Endodermal cell (in vitro differentiated cells): ENCODE results near the gene GPAT2. TPM values are rescaled to one million over a fixed set of nuclear protein-coding genes. Genes with fewer than 3 reads are reported as not detected.
"Not testable (repeated sequence)": the region's sequence is repeated elsewhere in the genome, so short reads cannot be mapped to it uniquely, and the experiment has no call there.

Experiments used
- DNase-seq: peaks from one replicate; pipeline ENCODE4 v3.0.0-alpha.2; 2017
- H3K27ac ChIP-seq: 2 replicates; pipeline ENCODE4 v1.5.1; 2013; ENCODE audit warnings: mild to moderate bottlenecking, low read depth, low read length, moderate library complexity
- H3K27me3 ChIP-seq: 2 replicates; pipeline ENCODE4 v1.6.1; 2013; ENCODE audit warnings: mild to moderate bottlenecking, low read length, moderate library complexity; ENCODE audit not compliant: insufficient read depth, control insufficient read depth, poor library complexity, severe bottlenecking
- H3K36me3 ChIP-seq: 2 replicates; pipeline ENCODE4 v1.7.0; 2013; ENCODE audit warnings: mild to moderate bottlenecking, low read length, moderate library complexity; ENCODE audit not compliant: control insufficient read depth, insufficient read depth
- H3K4me1 ChIP-seq: one replicate; pipeline ENCODE4 v1.7.0; 2013; ENCODE audit warnings: low read length; ENCODE audit not compliant: control insufficient read depth, insufficient read depth
- H3K4me3 ChIP-seq: 2 replicates; pipeline ENCODE4 v1.5.1; 2013; ENCODE audit warnings: mild to moderate bottlenecking, low read length, moderate library complexity
- H3K9ac ChIP-seq: 2 replicates; pipeline ENCODE4 v1.6.1; 2013; ENCODE audit warnings: mild to moderate bottlenecking, low read length, moderate library complexity; ENCODE audit not compliant: poor library complexity, severe bottlenecking; ENCODE audit errors: extremely low read depth
- H3K9me3 ChIP-seq: 2 replicates; pipeline ENCODE4 v1.6.1; 2013; ENCODE audit warnings: mild to moderate bottlenecking, low read length, moderate library complexity; ENCODE audit not compliant: control insufficient read depth
- H3K27ac Mint-ChIP-seq: 2 replicates; pipeline ENCODE4 v1.8.0; 2020; ENCODE audit warnings: mixed read lengths
- H3K27me3 Mint-ChIP-seq: 2 replicates; pipeline ENCODE4 v1.8.0; 2021; ENCODE audit warnings: mild to moderate bottlenecking, mixed read lengths; ENCODE audit not compliant: insufficient read depth
- H3K36me3 Mint-ChIP-seq: 2 replicates; pipeline ENCODE4 v1.8.0; 2020; ENCODE audit warnings: low read depth, mixed read lengths
- H3K4me1 Mint-ChIP-seq: 2 replicates; pipeline ENCODE4 v1.8.0; 2020; ENCODE audit warnings: mixed read lengths
- H3K4me3 Mint-ChIP-seq: 2 replicates; pipeline ENCODE4 v1.8.0; 2020; ENCODE audit warnings: mild to moderate bottlenecking, moderate library complexity, mixed read lengths
- H3K9me3 Mint-ChIP-seq: 2 replicates; pipeline ENCODE4 v1.8.0; 2020; ENCODE audit warnings: mild to moderate bottlenecking, mixed read lengths
- WGBS, 2 experiments: methylation state at CpG; one replicate each; pipeline versions ENCODE4 v1.1.5 to v1.1.7; 2013; ENCODE audit warnings: missing lambda C conversion rate in 2 of 2, mixed read lengths in 1 of 2; ENCODE audit not compliant: insufficient coverage in 1 of 2, insufficient read length in 1 of 2; 5-methylcytosine and 5-hydroxymethylcytosine counted together
- total RNA-seq, 2 donors: library from RNA; stranded (reverse); fragmentation: NEBNext Ultra II Directional in 1 of 2; extraction: Animal tissue kit (Norgen Biotek cat#: 25700) in 1 of 2; gene quantifications; 2 replicates in 1 of 2; 3 replicates in 1 of 2; pipeline ENCODE4 v1.2.1, GENCODE V29; 2021
- TF ChIP-seq, protein P1 (sequence below): fragments of 200-600 bp; sonication (generic); conservative IDR thresholded peaks from 2 replicates; pipeline ENCODE4 v1.5.0; 2021; ENCODE audit warnings: antibody characterized with exemption, mild to moderate bottlenecking

GPAT2 gene
- total RNA-seq, 2 donors from 2014 or later, result 0.33 TPM; not detected in 1

DNA sequence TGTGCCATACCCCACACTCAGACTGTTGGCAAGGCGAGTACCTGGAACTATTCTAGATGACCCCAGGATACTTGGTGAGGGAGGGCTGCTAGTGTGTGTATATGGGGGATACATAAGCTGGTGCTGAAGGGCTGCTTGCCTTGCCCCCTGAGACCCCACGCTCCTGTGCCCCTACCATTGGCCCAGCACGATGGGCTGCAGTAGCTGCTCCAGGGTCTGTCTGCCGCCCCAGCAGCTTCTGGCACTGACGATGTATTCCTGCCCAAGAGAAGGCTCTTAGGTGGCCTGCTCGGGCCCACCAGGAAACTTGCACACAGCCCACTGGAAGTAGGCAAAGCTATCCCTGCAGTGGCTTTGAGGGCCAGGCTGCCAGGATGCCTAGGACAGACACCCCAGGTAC, 9.0 kb downstream of the GPAT2 start:
- not testable (repeated sequence) for H3K27me3 ChIP-seq, H3K4me3 ChIP-seq, H3K9ac ChIP-seq, H3K27me3 Mint-ChIP-seq, H3K9me3 ChIP-seq, H3K4me1 Mint-ChIP-seq, DNase-seq, H3K36me3 Mint-ChIP-seq, H3K4me1 ChIP-seq, H3K27ac ChIP-seq, H3K4me3 Mint-ChIP-seq, H3K27ac Mint-ChIP-seq, H3K36me3 ChIP-seq, H3K9me3 Mint-ChIP-seq
- 90 to 100% methylated on average over 2 to 5 of the region's 6 CpGs for WGBS, 2 experiments

- H3K9me3 ChIP-seq, result no peaks in the 10 kb centered on the region
- Mint-ChIP-seq H3K27me3 (no peaks in the 10 kb centered on the region), H3K27ac (no peak overlapping the region), H3K4me3 (no peak overlapping the region), H3K9me3 (no peaks in the 10 kb centered on the region), H3K4me1 (no peaks in the 10 kb centered on the region), H3K36me3 (no peaks in the 10 kb centered on the region)
- no peaks in the 10 kb centered on the region for H3K27me3 ChIP-seq
- no peak overlapping the region for H3K9ac ChIP-seq
- no peak overlapping the region for H3K4me3 ChIP-seq
- 86% methylated on average over 4 of the region's 4 CpGs; no CpG with 5 or more reads in 1 of the 2 experiments for whole genome bisulfite sequencing, 2 experiments
- H3K4me1 ChIP-seq, result no peaks in the 10 kb centered on the region
- TF ChIP-seq, protein P1, sequence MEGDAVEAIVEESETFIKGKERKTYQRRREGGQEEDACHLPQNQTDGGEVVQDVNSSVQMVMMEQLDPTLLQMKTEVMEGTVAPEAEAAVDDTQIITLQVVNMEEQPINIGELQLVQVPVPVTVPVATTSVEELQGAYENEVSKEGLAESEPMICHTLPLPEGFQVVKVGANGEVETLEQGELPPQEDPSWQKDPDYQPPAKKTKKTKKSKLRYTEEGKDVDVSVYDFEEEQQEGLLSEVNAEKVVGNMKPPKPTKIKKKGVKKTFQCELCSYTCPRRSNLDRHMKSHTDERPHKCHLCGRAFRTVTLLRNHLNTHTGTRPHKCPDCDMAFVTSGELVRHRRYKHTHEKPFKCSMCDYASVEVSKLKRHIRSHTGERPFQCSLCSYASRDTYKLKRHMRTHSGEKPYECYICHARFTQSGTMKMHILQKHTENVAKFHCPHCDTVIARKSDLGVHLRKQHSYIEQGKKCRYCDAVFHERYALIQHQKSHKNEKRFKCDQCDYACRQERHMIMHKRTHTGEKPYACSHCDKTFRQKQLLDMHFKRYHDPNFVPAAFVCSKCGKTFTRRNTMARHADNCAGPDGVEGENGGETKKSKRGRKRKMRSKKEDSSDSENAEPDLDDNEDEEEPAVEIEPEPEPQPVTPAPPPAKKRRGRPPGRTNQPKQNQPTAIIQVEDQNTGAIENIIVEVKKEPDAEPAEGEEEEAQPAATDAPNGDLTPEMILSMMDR, result no peak
- DNase-seq, result peak; percentile 24
- no peak overlapping the region for H3K27ac ChIP-seq
- H3K36me3 ChIP-seq, result no peaks in the 10 kb centered on the region
Measured at GRCh38 chr2:96025194-96025492, 9.6 kb downstream of the GPAT2 start.

DNA sequence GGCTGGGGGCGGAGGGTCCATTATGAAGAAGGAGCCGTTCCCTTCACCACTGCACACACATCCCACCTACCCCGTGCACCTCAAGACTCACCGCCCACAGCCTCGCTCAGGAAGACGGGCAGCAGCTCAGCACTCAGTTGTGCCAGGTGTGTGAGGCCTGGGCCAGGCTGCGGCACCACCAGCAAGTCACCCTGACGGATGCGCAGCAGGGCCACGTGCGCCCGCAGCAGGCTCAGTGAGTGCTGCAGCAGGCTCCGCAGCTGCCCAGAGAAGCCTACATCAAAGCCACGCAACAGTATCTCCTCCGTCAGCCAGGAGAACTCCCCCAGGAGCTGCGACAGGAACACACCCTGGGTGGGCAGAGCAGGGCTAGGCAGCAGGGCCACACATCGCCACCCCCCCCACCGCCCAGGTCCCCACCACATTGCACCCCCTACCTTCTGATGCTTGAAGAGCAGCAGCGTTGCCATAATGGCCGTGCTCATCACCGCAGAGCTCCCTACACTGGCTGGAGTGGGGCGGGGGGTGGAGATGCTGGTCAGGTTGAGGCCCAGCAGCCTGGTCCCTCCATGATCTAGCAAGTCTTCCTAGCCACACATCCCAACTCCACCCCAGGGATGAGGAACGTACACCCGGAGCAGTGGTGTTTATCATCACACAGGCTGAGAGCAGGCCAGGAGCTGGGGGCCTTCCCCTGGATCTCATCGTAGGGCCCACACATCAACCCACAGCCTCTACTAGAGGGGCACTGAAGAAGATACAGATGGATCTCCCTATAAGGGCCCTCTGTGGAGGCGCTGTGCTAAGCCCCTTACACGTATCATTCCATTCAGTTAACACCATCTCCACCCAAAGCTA, 10.2 kb downstream of the GPAT2 start:
- no peak overlapping the region for H3K4me3 ChIP-seq
- Mint-ChIP-seq H3K27ac (no peak overlapping the region), H3K27me3 (no peaks in the 10 kb centered on the region), H3K4me3 (no peak overlapping the region), H3K4me1 (no peaks in the 10 kb centered on the region), H3K36me3 (no peaks in the 10 kb centered on the region), H3K9me3 (no peaks in the 10 kb centered on the region)
- H3K4me1 ChIP-seq, result no peaks in the 10 kb centered on the region
- H3K36me3 ChIP-seq, result no peaks in the 10 kb centered on the region
- 92 to 96% methylated on average over 9 to 27 of the region's 27 CpGs for WGBS, 2 experiments
- no peaks in the 10 kb centered on the region for H3K9me3 ChIP-seq
- H3K27me3 ChIP-seq, result no peaks in the 10 kb centered on the region
- no peak overlapping the region for H3K9ac ChIP-seq
- no peak overlapping the region for H3K27ac ChIP-seq
- DNase-seq, result peak; percentile 50
- TF ChIP-seq, protein P1, result no peak

DNA sequence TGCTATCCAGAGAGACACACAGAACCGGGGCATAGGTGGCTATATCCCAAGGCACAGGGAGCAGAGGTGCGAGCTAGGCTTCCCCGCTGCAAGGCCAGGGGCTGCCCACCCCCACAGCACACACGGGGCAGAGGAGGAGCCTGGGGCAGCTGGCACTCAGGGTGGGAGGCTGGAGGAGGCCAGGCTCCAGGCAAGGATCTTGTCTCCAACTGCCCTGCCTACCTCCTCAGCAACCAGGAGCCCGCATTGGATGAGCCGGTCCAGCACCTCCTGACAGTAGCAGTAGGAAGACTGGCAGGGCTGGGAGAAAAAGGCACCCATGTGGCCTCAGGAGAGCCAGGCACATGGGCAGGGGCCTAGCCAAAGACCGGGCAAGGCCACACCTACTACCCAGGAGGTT, 11.0 kb downstream of the GPAT2 start:
- not testable (repeated sequence) for H3K36me3 Mint-ChIP-seq, H3K36me3 ChIP-seq, H3K9me3 ChIP-seq, DNase-seq, H3K27me3 ChIP-seq, H3K4me1 Mint-ChIP-seq, H3K27ac ChIP-seq, H3K4me3 Mint-ChIP-seq, H3K9me3 Mint-ChIP-seq, H3K27ac Mint-ChIP-seq, H3K4me1 ChIP-seq, H3K9ac ChIP-seq, H3K4me3 ChIP-seq, H3K27me3 Mint-ChIP-seq
- WGBS, 2 experiments, result 89% methylated on average over 7 of the region's 7 CpGs; no CpG with 5 or more reads in 1 of the 2 experiments
